GM23248 (cell line): ENCODE measurements around the gene PADI4. TPM values are rescaled to one million over a fixed set of nuclear protein-coding genes. Genes with fewer than 3 reads are reported as not detected.

Experiments
- DNase-seq: peaks from one replicate; pipeline ENCODE4 v3.0.0-alpha.2; 2015
- H2AFZ ChIP-seq: fragments of 200-600 bp; sonication (generic); 2 replicates; pipeline ENCODE4 v1.6.1; 2016; ENCODE audit warnings: antibody characterized with exemption
- H3F3A ChIP-seq: fragments of 200-600 bp; sonication (generic); 2 replicates; pipeline ENCODE4 v1.6.1; 2016; ENCODE audit warnings: mild to moderate bottlenecking, antibody characterized with exemption, mixed run types; ENCODE audit not compliant: insufficient read depth
- H3K27ac ChIP-seq: fragments of 200-600 bp; sonication (generic); 2 replicates; pipeline ENCODE4 v1.5.1; 2016; ENCODE audit warnings: mild to moderate bottlenecking
- H3K27me3 ChIP-seq: fragments of 200-600 bp; sonication (generic); replicated peaks from 2 replicates; pipeline ENCODE4 v1.6.1; 2016; ENCODE audit warnings: mild to moderate bottlenecking; ENCODE audit not compliant: insufficient read depth
- H3K36me3 ChIP-seq: fragments of 200-600 bp; sonication (generic); 2 replicates; pipeline ENCODE4 v1.6.1; 2016; ENCODE audit warnings: low read depth, mild to moderate bottlenecking
- H3K4me1 ChIP-seq: fragments of 200-600 bp; sonication (generic); 2 replicates; pipeline ENCODE4 v1.6.1; 2016; ENCODE audit warnings: mild to moderate bottlenecking; ENCODE audit not compliant: insufficient read depth
- H3K4me2 ChIP-seq: fragments of 200-600 bp; sonication (generic); one replicate; pipeline ENCODE4 v1.6.1; 2016; ENCODE audit warnings: mild to moderate bottlenecking; ENCODE audit not compliant: unreplicated experiment
- H3K4me3 ChIP-seq: fragments of 200-600 bp; sonication (generic); 2 replicates; pipeline ENCODE4 v1.5.1; 2016; ENCODE audit warnings: mild to moderate bottlenecking
- H3K79me2 ChIP-seq: fragments of 200-600 bp; sonication (generic); 2 replicates; pipeline ENCODE4 v1.6.1; 2016; ENCODE audit warnings: mild to moderate bottlenecking; ENCODE audit not compliant: insufficient read depth
- H3K9ac ChIP-seq: fragments of 200-600 bp; sonication (generic); 2 replicates; pipeline ENCODE4 v1.6.1; 2016; ENCODE audit warnings: mild to moderate bottlenecking
- H3K9me2 ChIP-seq: fragments of 200-600 bp; sonication (generic); 2 replicates; pipeline ENCODE4 v1.6.1; 2016; ENCODE audit warnings: mixed run types, mild to moderate bottlenecking, moderate library complexity; ENCODE audit not compliant: insufficient read depth
- H3K9me3 ChIP-seq: fragments of 200-600 bp; sonication (generic); one replicate; pipeline ENCODE4 v1.6.1; 2017; ENCODE audit warnings: low read depth
- H4K20me1 ChIP-seq: fragments of 200-600 bp; sonication (generic); 2 replicates; pipeline ENCODE4 v1.6.0; 2016; ENCODE audit not compliant: insufficient read depth
- EZH2 ChIP-seq: fragments of 200-600 bp; sonication (generic); IDR thresholded peaks from 2 replicates; pipeline ENCODE4 v1.6.1; 2018; ENCODE audit warnings: antibody characterized with exemption, mild to moderate bottlenecking; ENCODE audit not compliant: insufficient read depth, poor library complexity, severe bottlenecking
- EZH2phosphoT487 ChIP-seq: fragments of 200-600 bp; sonication (generic); IDR thresholded peaks from 2 replicates; pipeline ENCODE4 v1.6.1; 2018; ENCODE audit warnings: antibody characterized with exemption, moderate library complexity, mild to moderate bottlenecking, low read depth; ENCODE audit not compliant: insufficient read depth
- WGBS, 2 experiments: methylation state at CpG; one replicate each; pipeline ENCODE4 v1.1.6; 2015 to 2017; ENCODE audit warnings: low lambda C conversion rate in 2 of 2, low coverage in 1 of 2; ENCODE audit errors: missing lambda C conversion rate in 2 of 2; 5-methylcytosine and 5-hydroxymethylcytosine counted together
- in situ Hi-C: fragments of 300-500 bp; cut with MboI; formaldehyde crosslinking; loops from 2 replicates; pipeline ENCODE4 v1.15.0; 2020
- polyA plus RNA-seq: library from polyadenylated mRNA; unstranded; fragments of >200 nt; fragmentation: Nextera tagmentation; extraction: Ambion mirVana; gene quantifications from 2 replicates; pipeline ENCODE4 v1.2.1, GENCODE V29; 2016
- total RNA-seq: library from RNA; depleted of rRNA; stranded (reverse); fragments of >200 nt; shearing (Covaris generic); gene quantifications from 2 replicates; pipeline ENCODE4 v1.2.3, GENCODE V29; 2014

Gene PADI4
- total and polyA plus RNA-seq, 2 experiments from 2014 or later = not detected

DNA sequence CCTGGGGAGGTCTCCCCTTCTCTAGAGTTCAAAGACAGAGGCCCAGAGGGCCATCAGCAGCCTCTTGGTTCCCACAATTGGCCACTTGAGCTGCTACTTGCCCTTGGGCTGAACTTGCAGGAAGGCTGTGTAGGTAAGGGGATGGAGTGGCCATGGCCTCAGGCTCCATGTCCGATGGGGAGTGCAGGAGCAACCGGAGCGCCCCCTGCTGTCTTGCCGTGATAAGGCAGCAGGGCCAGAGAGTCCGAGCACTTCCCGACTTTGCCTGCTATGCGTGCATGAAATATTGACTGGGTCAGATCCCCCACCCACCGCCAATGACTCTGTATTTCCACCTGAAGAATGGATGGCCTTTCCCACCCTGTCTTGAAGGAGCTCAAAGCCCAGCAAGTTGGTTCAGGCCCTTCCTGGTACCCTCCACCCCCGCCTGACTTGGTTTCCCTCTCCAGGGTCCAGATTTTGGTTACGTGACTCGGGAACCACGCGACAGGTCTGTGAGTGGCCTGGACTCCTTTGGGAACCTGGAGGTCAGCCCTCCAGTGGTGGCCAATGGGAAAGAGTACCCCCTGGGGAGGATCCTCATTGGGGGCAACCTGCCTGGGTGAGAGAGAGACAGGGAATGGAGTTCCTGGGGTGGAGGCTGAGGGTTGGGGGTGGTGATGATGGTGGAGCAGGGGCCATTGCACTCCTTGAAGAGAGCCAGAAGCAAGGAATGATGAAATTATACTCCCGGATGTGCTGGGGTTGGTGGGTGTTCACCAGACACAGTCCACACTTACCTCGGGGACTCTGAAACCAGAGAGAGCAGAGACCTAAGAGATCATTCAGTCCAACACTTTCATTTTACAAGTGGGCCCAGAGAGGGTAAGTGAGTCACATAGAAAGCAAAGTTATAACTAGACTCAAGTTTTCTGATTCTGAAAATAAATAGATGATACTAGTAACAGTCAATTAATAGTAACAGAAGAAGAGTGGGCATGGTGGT, 33.5 kb upstream of the PADI4 start:
- H3K9me2 ChIP-seq = no peaks in the 10 kb centered on the region
- H3K4me1 ChIP-seq = no peaks in the 10 kb centered on the region
- no peaks in the 10 kb centered on the region for H4K20me1 ChIP-seq
- in situ Hi-C loops = no loop called here
- no peak overlapping the region for H3K27ac ChIP-seq
- no peak overlapping the region for H2AFZ ChIP-seq
- DNase-seq = peak; percentile 58
- WGBS, 2 experiments = 47 to 56% methylated on average over 15 of the region's 15 CpGs
- no peaks in the 10 kb centered on the region for H3K36me3 ChIP-seq
- H3K27me3 ChIP-seq = peaks cover 7% of the 10 kb centered on the region; the same call in 1 of the 2 replicates
- no peak overlapping the region for H3K4me2 ChIP-seq
- no peaks in the 10 kb centered on the region for H3K79me2 ChIP-seq
- H3K9me3 ChIP-seq = no peaks in the 10 kb centered on the region
- no peak overlapping the region for H3K9ac ChIP-seq
- H3K4me3 ChIP-seq = no peak overlapping the region
- no peaks in the 10 kb centered on the region for H3F3A ChIP-seq
- no peak for TF ChIP-seq EZH2
- no peak for TF ChIP-seq EZH2phosphoT487

DNA sequence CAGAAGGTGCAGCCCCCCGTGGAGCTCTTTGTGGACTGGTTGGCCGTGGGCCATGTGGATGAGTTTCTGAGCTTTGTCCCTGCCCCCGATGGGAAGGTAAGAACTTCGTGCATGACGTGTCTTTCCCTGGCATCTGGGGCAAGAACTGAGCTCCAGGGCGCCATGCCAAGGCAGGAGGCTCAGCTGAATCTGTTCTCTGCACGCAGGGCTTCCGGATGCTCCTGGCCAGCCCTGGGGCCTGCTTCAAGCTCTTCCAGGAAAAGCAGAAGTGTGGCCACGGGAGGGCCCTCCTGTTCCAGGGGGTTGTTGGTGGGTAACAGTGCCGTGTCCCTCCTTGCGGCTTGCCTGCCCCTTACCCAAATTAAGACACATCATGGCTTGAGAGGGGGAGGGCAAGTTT, 31.4 kb upstream of the PADI4 start:
- in situ Hi-C loops = no loop called here
- 51 to 55% methylated on average over 11 of the region's 11 CpGs for WGBS, 2 experiments
- Histone ChIP-seq H2AFZ (no peak overlapping the region), H3K27ac (no peak overlapping the region), H3K9ac (no peak overlapping the region), H3K4me1 (no peaks in the 10 kb centered on the region), H4K20me1 (no peaks in the 10 kb centered on the region), H3K79me2 (no peaks in the 10 kb centered on the region), H3K9me3 (no peaks in the 10 kb centered on the region), H3K9me2 (no peaks in the 10 kb centered on the region), H3K27me3 (peaks cover 11% of the 10 kb centered on the region; the same call in 1 of the 2 replicates), H3K36me3 (no peaks in the 10 kb centered on the region), H3K4me3 (no peak overlapping the region), H3F3A (no peaks in the 10 kb centered on the region), H3K4me2 (no peak overlapping the region)
- TF ChIP-seq EZH2 (no peak), EZH2phosphoT487 (no peak)
- peak; percentile 72 for DNase-seq

DNA sequence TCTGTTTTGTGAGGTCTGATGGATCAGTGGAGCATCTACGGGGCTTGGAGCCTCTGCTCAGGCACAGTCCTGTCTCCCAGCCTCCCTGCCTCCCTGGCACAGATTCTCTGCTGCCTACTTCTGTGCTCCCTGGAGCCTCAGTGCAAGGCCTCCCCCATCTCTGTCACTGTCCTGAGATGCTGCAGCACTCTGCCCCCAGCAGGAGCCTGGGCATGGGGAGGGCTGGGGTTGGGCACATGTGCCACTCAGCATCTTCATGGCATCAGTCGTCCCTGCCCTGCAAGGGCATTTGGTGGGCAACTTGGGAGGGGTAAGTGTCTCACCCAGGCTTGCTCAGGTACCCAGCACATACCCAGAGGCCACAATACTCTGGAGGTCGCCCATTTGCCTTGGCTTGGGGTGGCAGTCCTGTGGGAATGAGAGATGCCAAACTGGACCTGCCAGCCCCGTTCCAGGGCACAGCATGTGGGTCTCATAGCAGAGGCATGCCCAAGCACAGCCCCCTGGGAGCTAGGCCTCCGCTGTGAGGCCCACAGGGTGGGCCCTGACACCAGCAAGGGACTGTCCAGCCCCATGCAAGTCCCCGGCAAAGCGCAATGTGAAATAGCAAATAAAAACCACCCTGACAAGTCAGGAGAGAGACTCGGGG, 30.4 kb upstream of the PADI4 start:
- Histone ChIP-seq H3K79me2 (no peaks in the 10 kb centered on the region), H3K4me3 (no peak overlapping the region), H3K4me2 (no peak overlapping the region), H3F3A (no peaks in the 10 kb centered on the region), H3K4me1 (no peaks in the 10 kb centered on the region), H3K27me3 (peaks cover 21% of the 10 kb centered on the region), H3K27ac (no peak overlapping the region), H3K9me3 (no peaks in the 10 kb centered on the region), H3K9me2 (no peaks in the 10 kb centered on the region), H4K20me1 (no peaks in the 10 kb centered on the region), H3K36me3 (no peaks in the 10 kb centered on the region), H2AFZ (no peak overlapping the region), H3K9ac (no peak overlapping the region)
- DNase-seq = no peak
- WGBS, 2 experiments = 74 to 82% methylated on average over 7 to 8 of the region's 8 CpGs
- TF ChIP-seq EZH2phosphoT487 (no peak), EZH2 (no peak)
- in situ Hi-C loops = no loop called here

DNA sequence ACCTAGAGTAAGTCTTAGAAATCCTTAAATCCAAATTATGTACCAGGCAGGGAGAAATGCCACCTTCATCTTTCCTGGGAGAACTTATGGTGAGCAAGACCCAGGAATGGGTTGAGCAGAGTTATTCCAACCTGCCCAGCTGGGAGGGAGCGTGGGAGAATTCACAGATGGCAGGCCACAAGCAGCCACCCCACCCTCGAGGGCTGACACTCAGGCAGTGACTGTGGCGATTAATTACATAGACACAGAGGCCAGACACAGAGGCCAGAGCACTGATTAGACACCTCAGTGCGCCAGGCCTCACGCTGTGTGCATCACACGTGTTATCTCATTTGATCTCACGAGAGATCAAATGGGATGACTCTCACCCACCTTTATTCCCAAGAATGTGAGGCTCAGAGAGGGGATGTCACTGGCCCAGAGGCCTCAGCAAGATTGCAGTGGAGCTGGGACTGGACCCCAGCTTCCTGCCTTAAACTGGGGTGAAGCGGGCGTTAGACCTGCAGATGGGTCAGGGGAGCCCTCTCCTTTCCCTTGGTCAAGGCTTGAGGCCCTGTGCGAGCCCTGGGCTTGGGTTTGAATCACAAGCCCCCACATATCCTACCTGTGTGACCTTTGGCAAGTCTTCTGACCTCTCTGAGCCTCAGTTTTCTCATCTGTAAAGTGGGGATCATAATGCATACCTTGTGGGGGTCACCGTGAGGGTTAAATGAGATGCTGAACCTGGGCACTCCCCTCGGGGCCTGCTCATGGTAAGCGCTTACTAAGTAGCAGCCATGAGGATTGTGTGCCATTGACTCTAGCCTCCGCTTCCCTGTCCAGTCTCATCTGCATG, 28.8 kb upstream of the PADI4 start:
- H3K36me3 ChIP-seq = no peaks in the 10 kb centered on the region
- H3K4me2 ChIP-seq = no peak overlapping the region
- H3K9me2 ChIP-seq = no peaks in the 10 kb centered on the region
- H3K79me2 ChIP-seq = no peaks in the 10 kb centered on the region
- in situ Hi-C loops = no loop called here
- WGBS, 2 experiments = 72 to 74% methylated on average over 14 of the region's 14 CpGs
- H4K20me1 ChIP-seq = no peaks in the 10 kb centered on the region
- H3K4me3 ChIP-seq = no peak overlapping the region
- no peaks in the 10 kb centered on the region for H3K4me1 ChIP-seq
- peaks cover 36% of the 10 kb centered on the region for H3K27me3 ChIP-seq
- DNase-seq = no peak
- H3K27ac ChIP-seq = no peak overlapping the region
- H3K9me3 ChIP-seq = no peaks in the 10 kb centered on the region
- H3F3A ChIP-seq = no peaks in the 10 kb centered on the region
- no peak for TF ChIP-seq EZH2
- H3K9ac ChIP-seq = no peak overlapping the region
- no peak overlapping the region for H2AFZ ChIP-seq
